ENCODE results near the gene CLIC3.

Gene CLIC3

GRCh38 chr9:136949239-136949816, 47.0 kb downstream of the CLIC3 start:
- no peak for DNase-seq

GRCh38 chr9:136947955-136948510, 48.3 kb downstream of the CLIC3 start:
- no peak for DNase-seq

GRCh38 chr9:136947028-136947891, 49.1 kb downstream of the CLIC3 start:
- no peak for DNase-seq

GRCh38 chr9:136946228-136947027, 49.9 kb downstream of the CLIC3 start:
- DNase-seq: no peak

GRCh38 chr9:136945333-136946227, 50.8 kb downstream of the CLIC3 start:
- no peak for DNase-seq
